ENCODE results near the gene PARM1.

DNA sequence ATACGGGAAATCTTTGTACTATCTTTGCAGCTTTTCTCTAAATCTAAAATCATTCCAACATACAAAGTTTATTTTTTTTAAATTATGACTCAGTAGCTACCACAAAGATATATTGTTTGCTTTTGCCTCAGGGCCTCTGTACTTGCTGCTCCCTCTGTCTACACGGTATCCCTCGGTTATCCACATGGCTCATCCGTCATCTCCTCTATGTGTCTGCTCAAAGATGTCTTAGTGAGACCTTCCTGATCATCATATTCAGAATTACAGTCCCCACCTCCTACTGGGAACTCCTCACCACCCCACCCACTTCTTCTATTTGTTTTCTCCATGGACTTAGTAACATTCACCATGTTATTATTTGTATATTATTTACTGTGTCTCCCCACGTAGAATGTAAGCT lies 107.8 kb downstream of the PARM1 start:
- TF ChIP-seq, protein P1, sequence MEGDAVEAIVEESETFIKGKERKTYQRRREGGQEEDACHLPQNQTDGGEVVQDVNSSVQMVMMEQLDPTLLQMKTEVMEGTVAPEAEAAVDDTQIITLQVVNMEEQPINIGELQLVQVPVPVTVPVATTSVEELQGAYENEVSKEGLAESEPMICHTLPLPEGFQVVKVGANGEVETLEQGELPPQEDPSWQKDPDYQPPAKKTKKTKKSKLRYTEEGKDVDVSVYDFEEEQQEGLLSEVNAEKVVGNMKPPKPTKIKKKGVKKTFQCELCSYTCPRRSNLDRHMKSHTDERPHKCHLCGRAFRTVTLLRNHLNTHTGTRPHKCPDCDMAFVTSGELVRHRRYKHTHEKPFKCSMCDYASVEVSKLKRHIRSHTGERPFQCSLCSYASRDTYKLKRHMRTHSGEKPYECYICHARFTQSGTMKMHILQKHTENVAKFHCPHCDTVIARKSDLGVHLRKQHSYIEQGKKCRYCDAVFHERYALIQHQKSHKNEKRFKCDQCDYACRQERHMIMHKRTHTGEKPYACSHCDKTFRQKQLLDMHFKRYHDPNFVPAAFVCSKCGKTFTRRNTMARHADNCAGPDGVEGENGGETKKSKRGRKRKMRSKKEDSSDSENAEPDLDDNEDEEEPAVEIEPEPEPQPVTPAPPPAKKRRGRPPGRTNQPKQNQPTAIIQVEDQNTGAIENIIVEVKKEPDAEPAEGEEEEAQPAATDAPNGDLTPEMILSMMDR (IDR thresholded peaks at IDR 0.05) = no peak
- no peak for TF ChIP-seq POLR2A (IDR thresholded peaks at IDR 0.05)

All from adrenal gland (tissue), 5 donors.